ENCODE data around the gene AFAP1L2. TPM values are rescaled to one million over a fixed set of nuclear protein-coding genes. Genes with fewer than 3 reads are reported as not detected.

AFAP1L2 gene
- total RNA-seq, 1 donor from 2014 or later = 5.7 TPM

GRCh38 chr10:114258274-114258840 lies 145.9 kb downstream of the AFAP1L2 start:
- H3K4me1 Mint-ChIP-seq (ENCODE audit: unreplicated experiment) = peaks cover 5% of the 10 kb centered on the region
- H3K27ac Mint-ChIP-seq (ENCODE audit: unreplicated experiment) = no peak overlapping the region
- peaks cover 2% of the 10 kb centered on the region for H3K36me3 Mint-ChIP-seq (ENCODE audit: unreplicated experiment)
- H3K9me3 Mint-ChIP-seq (ENCODE audit: unreplicated experiment) = no peaks in the 10 kb centered on the region
- H3K27me3 Mint-ChIP-seq (ENCODE audit: unreplicated experiment) = peaks cover 16% of the 10 kb centered on the region
- no peak overlapping the region for H3K4me3 Mint-ChIP-seq (ENCODE audit: unreplicated experiment)
- no peak for DNase-seq (ENCODE audit: extremely low spot score, unreplicated experiment)
- TF ChIP-seq CTCF (IDR thresholded peaks at IDR 0.05) = no peak

GRCh38 chr10:114257498-114257897 lies 146.8 kb downstream of the AFAP1L2 start:
- H3K36me3 Mint-ChIP-seq (ENCODE audit: unreplicated experiment) = peaks cover 2% of the 10 kb centered on the region
- TF ChIP-seq CTCF (IDR thresholded peaks at IDR 0.05) = no peak
- no peak overlapping the region for H3K27ac Mint-ChIP-seq (ENCODE audit: unreplicated experiment)
- H3K4me1 Mint-ChIP-seq (ENCODE audit: unreplicated experiment) = peaks cover 5% of the 10 kb centered on the region
- peaks cover 17% of the 10 kb centered on the region for H3K27me3 Mint-ChIP-seq (ENCODE audit: unreplicated experiment)
- H3K9me3 Mint-ChIP-seq (ENCODE audit: unreplicated experiment) = no peaks in the 10 kb centered on the region
- no peak overlapping the region for H3K4me3 Mint-ChIP-seq (ENCODE audit: unreplicated experiment)
- DNase-seq (ENCODE audit: extremely low spot score, unreplicated experiment) = no peak

- H3K4me3 Mint-ChIP-seq (ENCODE audit: unreplicated experiment) = no peak overlapping the region
- H3K4me1 Mint-ChIP-seq (ENCODE audit: unreplicated experiment) = peaks cover 5% of the 10 kb centered on the region
- no peak for DNase-seq (ENCODE audit: extremely low spot score, unreplicated experiment)
- H3K27ac Mint-ChIP-seq (ENCODE audit: unreplicated experiment) = no peak overlapping the region
- peaks cover 17% of the 10 kb centered on the region for H3K27me3 Mint-ChIP-seq (ENCODE audit: unreplicated experiment)
- H3K36me3 Mint-ChIP-seq (ENCODE audit: unreplicated experiment) = peaks cover 2% of the 10 kb centered on the region
- TF ChIP-seq CTCF (IDR thresholded peaks at IDR 0.05) = no peak
- no peaks in the 10 kb centered on the region for H3K9me3 Mint-ChIP-seq (ENCODE audit: unreplicated experiment)
These were observed 147.5 kb downstream of the AFAP1L2 start for GRCh38 chr10:114256822-114257221.

- TF ChIP-seq CTCF (IDR thresholded peaks at IDR 0.05) = no peak
- Mint-ChIP-seq H3K4me3 (ENCODE audit: unreplicated experiment) (no peak overlapping the region), H3K36me3 (ENCODE audit: unreplicated experiment) (peaks cover 2% of the 10 kb centered on the region), H3K4me1 (ENCODE audit: unreplicated experiment) (peaks cover 3% of the 10 kb centered on the region), H3K9me3 (ENCODE audit: unreplicated experiment) (no peaks in the 10 kb centered on the region), H3K27ac (ENCODE audit: unreplicated experiment) (no peak overlapping the region), H3K27me3 (ENCODE audit: unreplicated experiment) (peaks cover 21% of the 10 kb centered on the region)
- no peak for DNase-seq (ENCODE audit: extremely low spot score, unreplicated experiment)
These were observed 148.1 kb downstream of the AFAP1L2 start for GRCh38 chr10:114256008-114256765.

GRCh38 chr10:114255227-114255626 lies 149.1 kb downstream of the AFAP1L2 start:
- Mint-ChIP-seq H3K4me1 (ENCODE audit: unreplicated experiment) (no peaks in the 10 kb centered on the region), H3K9me3 (ENCODE audit: unreplicated experiment) (no peaks in the 10 kb centered on the region), H3K4me3 (ENCODE audit: unreplicated experiment) (no peak overlapping the region), H3K27me3 (ENCODE audit: unreplicated experiment) (peaks cover 30% of the 10 kb centered on the region), H3K36me3 (ENCODE audit: unreplicated experiment) (peaks cover 2% of the 10 kb centered on the region), H3K27ac (ENCODE audit: unreplicated experiment) (no peak overlapping the region)
- no peak for DNase-seq (ENCODE audit: extremely low spot score, unreplicated experiment)
- no peak for TF ChIP-seq CTCF (IDR thresholded peaks at IDR 0.05)

Data from osteocyte (in vitro differentiated cells).